HEK293 (cell line): Measurements from ENCODE around the gene SHROOM3.

Experiments used
- CTCF ChIA-PET: fragments of 350-600 bp; formaldehyde crosslinking; extraction: SDS; loops from one replicate; lab custom pipeline; 2021; ENCODE audit warnings: antibody characterized with exemption; lab: Yijun Ruan, JAX
- POLR2A ChIA-PET: fragments of 300-600 bp; formaldehyde crosslinking; extraction: SDS; loops from one replicate; lab custom pipeline; 2020; ENCODE audit warnings: antibody characterized with exemption, inconsistent platforms; lab: Yijun Ruan, JAX
- H3K27ac ChIP-seq: fragments of 200-500 bp; sonication (Bioruptor generic); 2 replicates; pipeline ENCODE4 v1.5.1; 2014; ENCODE audit warnings: low read depth, low read length, control low read depth, inconsistent platforms; ENCODE audit errors: extremely low read depth
- H3K36me3 ChIP-seq, 2 experiments: fragments of 200-500 bp in 1 of 2; sonication (Bioruptor generic) in 1 of 2; 1 replicate in 1 of 2; 2 replicates in 1 of 2; pipeline ENCODE4 v1.5.1; 2014 to 2017; ENCODE audit warnings: inconsistent platforms in 2 of 2, low read length in 2 of 2; ENCODE audit not compliant: control insufficient read depth in 2 of 2, insufficient read depth in 1 of 2
- H3K4me1 ChIP-seq: fragments of 200-500 bp; sonication (Bioruptor generic); 2 replicates; pipeline ENCODE4 v1.5.1; 2014; ENCODE audit warnings: mild to moderate bottlenecking, low read length, inconsistent platforms; ENCODE audit not compliant: control insufficient read depth, insufficient read depth
- H3K4me3 ChIP-seq: 2 replicates; pipeline ENCODE4 v1.5.1; 2011; ENCODE audit warnings: low read depth, mild to moderate bottlenecking, control low read depth, low read length, moderate library complexity
- H3K9me3 ChIP-seq: fragments of 200-500 bp; sonication (Bioruptor generic); 2 replicates; pipeline ENCODE4 v1.5.1; 2014; ENCODE audit warnings: low read depth, low read length, inconsistent platforms; ENCODE audit not compliant: control insufficient read depth, insufficient read depth
- HIC1 ChIP-seq: fragments of 450-650 bp; formaldehyde crosslinking; IDR thresholded peaks from 2 replicates; pipeline ENCODE4 v1.5.1; 2016; ENCODE audit warnings: missing biosample characterization, missing genetic modification characterization
- MEIS1 ChIP-seq: sonication (generic); formaldehyde crosslinking; IDR thresholded peaks from 2 replicates; pipeline ENCODE4 v1.8.1; 2022; ENCODE audit warnings: missing genetic modification reagents, mild to moderate bottlenecking, borderline replicate concordance
- MYNN ChIP-seq: fragments of 450-650 bp; formaldehyde crosslinking; IDR thresholded peaks from 2 replicates; pipeline ENCODE4 v1.5.1; 2016; ENCODE audit warnings: missing biosample characterization, missing genetic modification characterization, borderline replicate concordance
- PBX3 ChIP-seq: sonication (generic); formaldehyde crosslinking; IDR thresholded peaks from 2 replicates; pipeline ENCODE4 v1.8.1; 2022; ENCODE audit warnings: mild to moderate bottlenecking, moderate library complexity, missing genetic modification reagents
- ZFHX2 ChIP-seq: fragments of 450-650 bp; formaldehyde crosslinking; conservative IDR thresholded peaks from 2 replicates; pipeline ENCODE4 v1.5.1; 2016; ENCODE audit warnings: missing biosample characterization, missing genetic modification characterization
- ZNF18 ChIP-seq: fragments of 450-650 bp; formaldehyde crosslinking; IDR thresholded peaks from 2 replicates; pipeline ENCODE4 v1.5.1; 2016; ENCODE audit warnings: missing biosample characterization, missing genetic modification characterization
- ZNF239 ChIP-seq: fragments of 450-650 bp; formaldehyde crosslinking; IDR thresholded peaks from 2 replicates; pipeline ENCODE4 v1.5.1; 2016; ENCODE audit warnings: missing biosample characterization, missing genetic modification characterization
- ZNF274 ChIP-seq, 2 experiments: fragments of 200-500 bp in 1 of 2; fragments of 450-650 bp in 1 of 2; sonication (Bioruptor generic) in 1 of 2; formaldehyde crosslinking in 1 of 2; IDR thresholded peaks; 2 replicates each; pipeline versions ENCODE4 v1.5.1 to v1.6.1; 2014 to 2016; ENCODE audit warnings: borderline replicate concordance in 1 of 2, inconsistent platforms in 1 of 2, low read length in 1 of 2, missing biosample characterization in 1 of 2, missing genetic modification characterization in 1 of 2
- ZNF335 ChIP-seq: fragments of 450-650 bp; formaldehyde crosslinking; conservative IDR thresholded peaks from 2 replicates; pipeline ENCODE4 v1.5.1; 2016; ENCODE audit warnings: missing biosample characterization, missing genetic modification characterization
- ZNF398 ChIP-seq: fragments of 450-650 bp; formaldehyde crosslinking; IDR thresholded peaks from 2 replicates; pipeline ENCODE4 v1.5.1; 2017; ENCODE audit warnings: missing biosample characterization, missing genetic modification characterization
- ZNF423 ChIP-seq: fragments of 450-650 bp; formaldehyde crosslinking; IDR thresholded peaks from 2 replicates; pipeline ENCODE4 v1.5.1; 2016; ENCODE audit warnings: missing biosample characterization, missing genetic modification characterization
- ZNF488 ChIP-seq: fragments of 450-650 bp; formaldehyde crosslinking; IDR thresholded peaks from 2 replicates; pipeline ENCODE4 v1.5.1; 2016; ENCODE audit warnings: missing biosample characterization, missing genetic modification characterization
- ZNF501 ChIP-seq: fragments of 450-650 bp; formaldehyde crosslinking; IDR thresholded peaks from 2 replicates; pipeline ENCODE4 v1.5.1; 2016; ENCODE audit warnings: missing biosample characterization, missing genetic modification characterization
- ZNF585B ChIP-seq: fragments of 450-650 bp; formaldehyde crosslinking; IDR thresholded peaks from 2 replicates; pipeline ENCODE4 v1.5.1; 2016; ENCODE audit warnings: missing biosample characterization, missing genetic modification characterization
- ZNF658 ChIP-seq: fragments of 450-650 bp; formaldehyde crosslinking; IDR thresholded peaks from 2 replicates; pipeline ENCODE4; 2016; ENCODE audit warnings: missing biosample characterization, missing genetic modification characterization
- ZNF660 ChIP-seq: fragments of 450-650 bp; IDR thresholded peaks from 2 replicates; pipeline ENCODE4 v1.5.1; 2018; ENCODE audit warnings: missing biosample characterization, mild to moderate bottlenecking, missing genetic modification characterization
- ZNF707 ChIP-seq: fragments of 450-650 bp; formaldehyde crosslinking; IDR thresholded peaks from 2 replicates; pipeline ENCODE4 v1.5.1; 2016; ENCODE audit warnings: missing biosample characterization, missing genetic modification characterization
- ZNF843 ChIP-seq: fragments of 450-650 bp; formaldehyde crosslinking; IDR thresholded peaks from 2 replicates; pipeline ENCODE4 v1.5.1; 2016; ENCODE audit warnings: missing biosample characterization, missing genetic modification characterization

The SHROOM3 gene

GRCh38 chr4:76538296-76538695, 103.3 kb downstream of the SHROOM3 start:
- H3K36me3 ChIP-seq: no peaks in the 10 kb centered on the region
- ChIA-PET POLR2A (interaction anchor here (1.2 kb wide), 1 partner anchor 8 kb away, joined by 3 read pairs; no protein-coding TSS in a partner anchor), CTCF (interaction anchor here (0.6 kb wide), 1 partner anchor 27 kb away, joined by 3 read pairs; no protein-coding TSS in a partner anchor)

More at GRCh38 chr4:76538296-76538695, 103.3 kb downstream of the SHROOM3 start:
- no peak overlapping the region for H3K4me3 ChIP-seq
- TF ChIP-seq ZNF488 (tag by site-specific recombination) (no peak), ZNF274 (IDR thresholded peaks at IDR 0.05; ENCODE audit: low read length) (no peak), ZNF274 (tag by site-specific recombination; IDR thresholded peaks at IDR 0.05; ENCODE audit: borderline replicate concordance) (no peak), ZNF585B (no peak), ZNF843 (tag by site-specific recombination) (no peak), MEIS1 (CRISPR knock-in tag) (no peak), ZNF239 (tag by site-specific recombination) (no peak), ZNF707 (tag by site-specific recombination) (no peak), ZNF660 (tag by site-specific recombination) (no peak), HIC1 (tag by site-specific recombination) (no peak), ZNF423 (no peak), PBX3 (CRISPR knock-in tag) (no peak), ZNF335 (tag by site-specific recombination) (no peak), ZFHX2 (tag by site-specific recombination) (no peak), ZNF658 (no peak), ZNF398 (tag by site-specific recombination) (no peak), ZNF501 (tag by site-specific recombination) (no peak), ZNF18 (tag by site-specific recombination) (no peak), MYNN (tag by site-specific recombination) (no peak)
- no peaks in the 10 kb centered on the region for H3K9me3 ChIP-seq
- H3K27ac ChIP-seq: no peak overlapping the region
- H3K4me1 ChIP-seq: peaks cover 9% of the 10 kb centered on the region
